HG03045 (cell line): ENCODE results near the gene RBP3.

Source experiments
- ATAC-seq: cut with Tn5 transposase; IDR thresholded peaks from one replicate; pipeline ENCODE4 v1.9.1; 2021; ENCODE audit warnings: mild to moderate bottlenecking, moderate library complexity; ENCODE audit not compliant: unreplicated experiment

RBP3 gene

GRCh38 chr10:47348138-47348651 lies at the start of gene RBP3:
Gene RBP3, plus strand, starts transcription at chr10:47348363. Its CDS starts 122 bp downstream, at chr10:47348485.
- ATAC-seq, result no peak

GRCh38 chr10:47298715-47299114 lies 49.4 kb upstream of the RBP3 start:
- ATAC-seq, result no peak

- no peak for ATAC-seq
Observed at GRCh38 chr10:47299611-47300428, 48.3 kb upstream of the RBP3 start, which contains the start of gene GDF10. Gene GDF10, plus strand, starts transcription at chr10:47300197. Its CDS starts 455 bp downstream, at chr10:47300652.

GRCh38 chr10:47300429-47300931 lies 47.7 kb upstream of the RBP3 start:
- ATAC-seq, result no peak

- ATAC-seq, result no peak
Observed at GRCh38 chr10:47301833-47302232, 46.3 kb upstream of the RBP3 start.

GRCh38 chr10:47303105-47303504 lies 45.1 kb upstream of the RBP3 start:
- ATAC-seq, result no peak

- ATAC-seq, result no peak
Observed at GRCh38 chr10:47303866-47304265, 44.3 kb upstream of the RBP3 start.

GRCh38 chr10:47305566-47305965 lies 42.6 kb upstream of the RBP3 start:
- ATAC-seq, result no peak

- ATAC-seq, result no peak
Observed at GRCh38 chr10:47306387-47307210, 41.6 kb upstream of the RBP3 start.

- ATAC-seq, result no peak
Observed at GRCh38 chr10:47307381-47307780, 40.8 kb upstream of the RBP3 start.

GRCh38 chr10:47308775-47309174 lies 39.4 kb upstream of the RBP3 start:
- no peak for ATAC-seq

GRCh38 chr10:47309408-47310089 lies 38.6 kb upstream of the RBP3 start:
- ATAC-seq, result no peak

- no peak for ATAC-seq
Observed at GRCh38 chr10:47310090-47310505, 38.1 kb upstream of the RBP3 start.

GRCh38 chr10:47311193-47311931 lies 36.8 kb upstream of the RBP3 start:
- ATAC-seq, result no peak

GRCh38 chr10:47311932-47312662 lies 36.1 kb upstream of the RBP3 start:
- ATAC-seq, result no peak

GRCh38 chr10:47312663-47312995 lies 35.5 kb upstream of the RBP3 start:
- no peak for ATAC-seq

GRCh38 chr10:47314416-47314970 lies 33.7 kb upstream of the RBP3 start:
- ATAC-seq, result no peak

- ATAC-seq, result no peak
Observed at GRCh38 chr10:47315421-47315820, 32.7 kb upstream of the RBP3 start.

GRCh38 chr10:47316131-47316530 lies 32.0 kb upstream of the RBP3 start:
- no peak for ATAC-seq
